GM19238 (cell line): ENCODE data around the gene LARGE1.
"Not testable (repeated sequence)": the region's sequence is repeated elsewhere in the genome, so short reads cannot be mapped to it uniquely, and the experiment has no call there.

Experiments used
- DNase-seq: peaks from one replicate; pipeline ENCODE4 v3.0.0; 2011; ENCODE audit warnings: low spot score; ENCODE audit not compliant: insufficient read length

Gene LARGE1

GRCh38 chr22:33857767-33858166, 62.5 kb downstream of the LARGE1 start:
- DNase-seq: not testable (repeated sequence)

GRCh38 chr22:33854724-33855123, 65.6 kb downstream of the LARGE1 start:
- no peak for DNase-seq

- DNase-seq: peak; percentile 55
These were observed 66.8 kb downstream of the LARGE1 start for GRCh38 chr22:33853200-33854097.

- DNase-seq: no peak
These were observed 68.4 kb downstream of the LARGE1 start for GRCh38 chr22:33851821-33852384.

- no peak for DNase-seq
These were observed 69.0 kb downstream of the LARGE1 start for GRCh38 chr22:33851240-33851639.

GRCh38 chr22:33850724-33851123, 69.6 kb downstream of the LARGE1 start:
- DNase-seq: no peak

GRCh38 chr22:33850193-33850592, 70.1 kb downstream of the LARGE1 start:
- no peak for DNase-seq

- DNase-seq: no peak
These were observed 72.0 kb downstream of the LARGE1 start for GRCh38 chr22:33848251-33848650.

- DNase-seq: no peak
These were observed 76.0 kb downstream of the LARGE1 start for GRCh38 chr22:33844273-33844672.

GRCh38 chr22:33842421-33843094, 77.7 kb downstream of the LARGE1 start:
- DNase-seq: no peak

- no peak for DNase-seq
These were observed 78.3 kb downstream of the LARGE1 start for GRCh38 chr22:33842006-33842354.

- DNase-seq: no peak
These were observed 78.8 kb downstream of the LARGE1 start for GRCh38 chr22:33841281-33842005.

GRCh38 chr22:33838644-33839043, 81.6 kb downstream of the LARGE1 start:
- no peak for DNase-seq

GRCh38 chr22:33837826-33838225, 82.5 kb downstream of the LARGE1 start:
- DNase-seq: no peak

GRCh38 chr22:33835265-33835664, 85.0 kb downstream of the LARGE1 start:
- no peak for DNase-seq

- DNase-seq: no peak
These were observed 87.6 kb downstream of the LARGE1 start for GRCh38 chr22:33832558-33833151.

GRCh38 chr22:33831651-33832050, 88.6 kb downstream of the LARGE1 start:
- DNase-seq: no peak

GRCh38 chr22:33831207-33831606, 89.1 kb downstream of the LARGE1 start:
- no peak for DNase-seq

- DNase-seq: no peak
These were observed 90.6 kb downstream of the LARGE1 start for GRCh38 chr22:33829546-33830280.

GRCh38 chr22:33828302-33828701, 92.0 kb downstream of the LARGE1 start:
- DNase-seq: no peak

GRCh38 chr22:33825761-33826160, 94.5 kb downstream of the LARGE1 start:
- no peak for DNase-seq
